Heart left ventricle (tissue), 13 donors: ENCODE data around the gene FAM43A.

Source experiments
- POLR2A ChIP-seq, 2 donors: fragments of 450-650 bp; IDR thresholded peaks; one replicate each; pipeline ENCODE4 v1.6.1; 2017; ENCODE audit warnings: antibody characterized with exemption in 2 of 2, mild to moderate bottlenecking in 2 of 2, moderate library complexity in 2 of 2
- TF ChIP-seq, protein P1 (sequence below), 12 donors: fragments of 200-600 bp; sonication (generic) in 4 of 12; IDR thresholded peaks; one replicate each; pipeline versions ENCODE4 v1.5.0 to v1.8.0; 2018 to 2022; ENCODE audit warnings: antibody characterized with exemption in 12 of 12, mild to moderate bottlenecking in 5 of 12
- donor health status: ischemic (EF 13 %, LVEDD 7.1; RV severe dilation, severe dysfunction).
- donor health status: DM: no; HTN: yes; CAD: no.
- donor health status: DM: no; HTN: no; CAD: no.
- donor health status: ischemic (EF 25% LVEDD 6.9; RV normal size, moderate dysfunction).
- donor health status: ischemic (EF 25% LVEDD 5.7; RV mildly dilated, moderate dysfunction).
- donor health status: ischemic (EF 35%, LVEDD 5.7; RV mildly dilated, moderate dysfunction).
- donor health status: nonischemic (EF 11% LVEDD 7.7; RV severe dilation, severe dysfunction).
- donor health status: DM: yes; HTN: yes; CAD: no.
- donor health status: PGD.
- donor health status: ischemic (EF 29% LVEDD 5.4; RV normal size, mild dysfunction).
- donor health status: nonischemic (EF 23%, LVEDD 6.1; RV moderate dilation, normal function).

DNA sequence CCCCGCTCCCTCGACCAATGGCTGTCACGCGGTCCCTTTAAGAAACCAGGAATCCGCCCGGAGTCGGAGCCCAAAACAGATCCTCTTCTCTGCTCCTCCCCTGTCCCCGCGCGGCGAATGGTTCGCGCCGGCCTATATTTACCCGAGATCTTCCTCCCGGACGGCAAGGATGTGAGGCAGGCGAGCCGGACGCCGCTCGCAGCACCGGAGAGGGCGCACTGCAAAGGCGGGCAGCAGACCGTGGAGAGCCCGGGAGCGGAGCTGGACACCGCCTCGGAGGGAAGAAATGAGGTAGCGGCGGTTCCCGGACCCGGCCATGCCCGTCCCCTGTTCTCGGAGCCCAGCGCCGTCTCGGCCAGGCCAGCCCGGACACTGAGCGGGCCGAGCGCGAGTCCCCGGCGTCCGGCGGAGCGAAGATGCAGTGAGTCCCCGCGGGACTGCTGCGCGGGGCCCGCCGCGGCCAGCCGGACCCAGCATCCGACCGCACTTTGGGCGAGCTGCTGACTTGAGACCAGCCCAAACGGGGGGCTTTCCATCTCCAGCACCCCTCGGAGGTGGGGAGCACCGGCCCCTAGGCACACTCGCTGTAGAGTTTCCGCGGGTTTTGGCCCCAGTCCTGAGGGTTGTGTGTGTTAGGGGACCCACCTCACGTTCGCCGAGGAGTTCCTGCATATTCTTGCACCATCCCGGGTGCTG lies at the start of gene FAM43A:
- TF ChIP-seq, protein P1, sequence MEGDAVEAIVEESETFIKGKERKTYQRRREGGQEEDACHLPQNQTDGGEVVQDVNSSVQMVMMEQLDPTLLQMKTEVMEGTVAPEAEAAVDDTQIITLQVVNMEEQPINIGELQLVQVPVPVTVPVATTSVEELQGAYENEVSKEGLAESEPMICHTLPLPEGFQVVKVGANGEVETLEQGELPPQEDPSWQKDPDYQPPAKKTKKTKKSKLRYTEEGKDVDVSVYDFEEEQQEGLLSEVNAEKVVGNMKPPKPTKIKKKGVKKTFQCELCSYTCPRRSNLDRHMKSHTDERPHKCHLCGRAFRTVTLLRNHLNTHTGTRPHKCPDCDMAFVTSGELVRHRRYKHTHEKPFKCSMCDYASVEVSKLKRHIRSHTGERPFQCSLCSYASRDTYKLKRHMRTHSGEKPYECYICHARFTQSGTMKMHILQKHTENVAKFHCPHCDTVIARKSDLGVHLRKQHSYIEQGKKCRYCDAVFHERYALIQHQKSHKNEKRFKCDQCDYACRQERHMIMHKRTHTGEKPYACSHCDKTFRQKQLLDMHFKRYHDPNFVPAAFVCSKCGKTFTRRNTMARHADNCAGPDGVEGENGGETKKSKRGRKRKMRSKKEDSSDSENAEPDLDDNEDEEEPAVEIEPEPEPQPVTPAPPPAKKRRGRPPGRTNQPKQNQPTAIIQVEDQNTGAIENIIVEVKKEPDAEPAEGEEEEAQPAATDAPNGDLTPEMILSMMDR (IDR thresholded peaks at IDR 0.05): peak in 7 of 12 donors; percentile 7 to 36 (median 31)
- TF ChIP-seq POLR2A (IDR thresholded peaks at IDR 0.05): peak; percentile 98 to 100
